Measurements from ENCODE around the gene CDHR2.

- TF ChIP-seq MAX (IDR thresholded peaks at IDR 0.05) (no peak), REST (IDR thresholded peaks at IDR 0.05; ENCODE audit: low read depth) (no peak)
These were observed 47.0 kb downstream of the CDHR2 start for GRCh38 chr5:176596069-176596644.
